RWPE1 (cell line): Measurements from ENCODE around the gene RERE.

ENCODE experiments used
- CTCF ChIA-PET: fragments of 350-600 bp; sonication (Branson Sonifier 250); formaldehyde crosslinking; extraction: SDS; loops from one replicate; lab custom pipeline; 2021; lab: Yijun Ruan, JAX
- POLR2A ChIA-PET: fragments of 400-600 bp; formaldehyde crosslinking; extraction: SDS; loops from one replicate; lab custom pipeline; 2020; ENCODE audit warnings: antibody characterized with exemption; ENCODE audit not compliant: low non-redundant PET; lab: Yijun Ruan, JAX
- DNase-seq: peaks from one replicate; pipeline ENCODE4 v3.0.0; 2012; ENCODE audit warnings: low spot score
- H3K27ac ChIP-seq: fragments of 450-650 bp; 2 replicates; pipeline ENCODE4 v1.5.1; 2017
- CTCF ChIP-seq: fragments of 450-650 bp; conservative IDR thresholded peaks from 2 replicates; pipeline ENCODE4 v1.5.1; 2017; ENCODE audit warnings: low read depth, mild to moderate bottlenecking

The RERE gene

GRCh38 chr1:8307628-8308027 lies 509.8 kb downstream of the RERE start:
- no peak for DNase-seq
- CTCF ChIA-PET: interaction anchor here (1.6 kb wide), 1 partner anchor 332 kb away, joined by 6 read pairs; no protein-coding TSS in a partner anchor
- POLR2A ChIA-PET: no interaction called here
- no peak for TF ChIP-seq CTCF
- no peak overlapping the region for H3K27ac ChIP-seq

GRCh38 chr1:8303876-8304275 lies 513.6 kb downstream of the RERE start:
- CTCF ChIA-PET: no interaction called here
- H3K27ac ChIP-seq: no peak overlapping the region
- POLR2A ChIA-PET: no interaction called here
- no peak for TF ChIP-seq CTCF
- DNase-seq: no peak

GRCh38 chr1:8303141-8303540 lies 514.3 kb downstream of the RERE start:
- H3K27ac ChIP-seq: no peak overlapping the region
- ChIA-PET POLR2A (no interaction called here), CTCF (interaction anchor here (0.7 kb wide), 1 partner anchor 101 kb away, joined by 3 read pairs; no protein-coding TSS in a partner anchor)
- no peak for DNase-seq
- no peak for TF ChIP-seq CTCF
